NT2/D1 (cell line): ENCODE data around the gene NELL1.

Experiments used
- SUZ12 ChIP-seq: IDR thresholded peaks from 2 replicates; pipeline ENCODE4 v1.6.1; 2011; ENCODE audit not compliant: insufficient read length, insufficient read depth; ENCODE audit errors: extremely low read depth
- YY1 ChIP-seq: IDR thresholded peaks from 2 replicates; pipeline ENCODE4 v1.6.1; 2011; ENCODE audit not compliant: insufficient read length, insufficient read depth
- ZNF274 ChIP-seq: IDR thresholded peaks from 2 replicates; pipeline ENCODE4 v1.6.1; 2011; ENCODE audit warnings: mild to moderate bottlenecking, low read depth, low read length

DNA sequence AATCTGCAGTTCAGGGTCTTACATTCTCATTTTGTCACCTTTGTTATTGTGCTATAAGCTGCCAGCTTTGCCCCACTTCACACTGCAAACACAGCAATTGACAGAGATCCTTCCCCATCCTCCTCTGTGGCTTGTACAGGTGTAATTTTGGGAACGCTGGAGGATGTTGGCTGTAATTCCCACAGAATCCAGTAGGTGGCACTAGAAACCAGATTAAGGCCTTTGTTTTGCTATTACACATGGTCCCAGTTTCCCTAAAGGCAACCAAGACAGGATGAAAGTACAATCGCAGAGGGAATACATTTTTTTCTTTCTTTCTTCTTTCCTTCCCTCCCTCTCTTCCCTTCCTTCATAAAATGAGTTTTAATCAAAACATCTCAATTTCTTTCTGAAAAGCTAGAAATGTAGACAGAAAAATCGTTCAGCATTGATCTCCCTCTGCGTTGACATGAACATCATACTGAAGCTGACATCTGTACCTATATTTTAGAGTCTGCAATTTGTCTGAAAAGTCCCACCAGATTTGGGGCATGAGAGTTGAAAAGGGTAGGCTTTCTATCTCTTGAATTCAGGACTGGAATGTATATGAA lies 21.3 kb upstream of the NELL1 start:
- TF ChIP-seq YY1 (no peak), ZNF274 (no peak), SUZ12 (no peak)
